Measurements from ENCODE around the gene ALDH1L1. TPM values are rescaled to one million over a fixed set of nuclear protein-coding genes. Genes with fewer than 3 reads are reported as not detected.

ALDH1L1 gene
- total and polyA plus RNA-seq, 2 donors (not counting 1 experiment from before 2014, with no cell fraction given) = not detected

- no peak overlapping the region for H3K4me3 Mint-ChIP-seq
- no peak for ATAC-seq (ENCODE audit: low read depth)
- POLR2A ChIA-PET = no interaction called here
Measured at GRCh38 chr3:126111126-126111551, 69.2 kb downstream of the ALDH1L1 start.

GRCh38 chr3:126110431-126111125 lies 69.8 kb downstream of the ALDH1L1 start:
- H3K27ac Mint-ChIP-seq = no peak overlapping the region
- no peaks in the 10 kb centered on the region for H3K4me1 Mint-ChIP-seq
- POLR2A ChIA-PET = no interaction called here
- Histone ChIP-seq H3K36me3 (replicated peaks in 1 of 2; ENCODE audit: control extremely low read depth in 1 of 2, control insufficient read depth in 1 of 2, extremely low read depth in 1 of 2, insufficient read depth in 2 of 2, low read length in 1 of 2) (no peaks in the 10 kb centered on the region), H2AFZ (ENCODE audit: insufficient read depth, low read depth, low read length, poor library complexity, severe bottlenecking) (no peak overlapping the region), H3K9ac (ENCODE audit: low read length) (no peak overlapping the region), H3K27ac (ENCODE audit: low read length in 2 of 2) (no peak overlapping the region), H3K27me3 (replicated peaks in 1 of 4; ENCODE audit: control extremely low read depth in 1 of 4, control insufficient read depth in 3 of 4, insufficient read depth in 4 of 4, low read length in 3 of 4) (no peaks in the 10 kb centered on the region), H3K4me3 (ENCODE audit: control extremely low read depth in 1 of 5, extremely low read depth in 1 of 5, insufficient read depth in 1 of 5, low read depth in 2 of 5, low read length in 4 of 5) (no peak overlapping the region), H3K4me1 (ENCODE audit: control insufficient read depth in 2 of 2, insufficient read depth in 2 of 2, low read length in 2 of 2) (no peaks in the 10 kb centered on the region), H3K4me2 (replicated peaks; ENCODE audit: low read depth, low read length, poor library complexity, severe bottlenecking) (no peak overlapping the region), H3K79me2 (ENCODE audit: control insufficient read depth, insufficient read depth, low read length) (no peaks in the 10 kb centered on the region), H3K9me3 (ENCODE audit: control extremely low read depth in 1 of 3, control insufficient read depth in 2 of 3, insufficient read depth in 1 of 3, low read length in 2 of 3) (no peaks in the 10 kb centered on the region), H4K20me1 (ENCODE audit: control insufficient read depth, insufficient read depth, low read length, poor library complexity, severe bottlenecking) (no peaks in the 10 kb centered on the region)
- H3K9me3 Mint-ChIP-seq (ENCODE audit: insufficient read depth) = no peaks in the 10 kb centered on the region
- no peak for TF ChIP-seq EZH2 (IDR thresholded peaks at IDR 0.05; ENCODE audit: borderline replicate concordance, insufficient read depth, low read depth, low read length, poor library complexity, severe bottlenecking)
- TF ChIP-seq CTCF (IDR thresholded peaks at IDR 0.05) = no peak
- no peaks in the 10 kb centered on the region for H3K27me3 Mint-ChIP-seq
- intact Hi-C loops (cut with micrococcal nuclease) = no loop called here
- no peak overlapping the region for H3K4me3 Mint-ChIP-seq
- CTCF ChIA-PET = no interaction called here
- 94% methylated on average over 11 of the region's 12 CpGs for WGBS (ENCODE audit: insufficient coverage)
- ATAC-seq (ENCODE audit: low read depth) (no peak), DNase-seq (no peak)

More at GRCh38 chr3:126111126-126111551, 69.2 kb downstream of the ALDH1L1 start:
- Histone ChIP-seq H3K79me2 (ENCODE audit: control insufficient read depth, insufficient read depth, low read length) (no peaks in the 10 kb centered on the region), H3K9me3 (ENCODE audit: control extremely low read depth in 1 of 3, control insufficient read depth in 2 of 3, insufficient read depth in 1 of 3, low read length in 2 of 3) (no peaks in the 10 kb centered on the region), H3K27me3 (replicated peaks in 1 of 4; ENCODE audit: control extremely low read depth in 1 of 4, control insufficient read depth in 3 of 4, insufficient read depth in 4 of 4, low read length in 3 of 4) (no peaks in the 10 kb centered on the region), H3K36me3 (replicated peaks in 1 of 2; ENCODE audit: control extremely low read depth in 1 of 2, control insufficient read depth in 1 of 2, extremely low read depth in 1 of 2, insufficient read depth in 2 of 2, low read length in 1 of 2) (no peaks in the 10 kb centered on the region), H3K9ac (ENCODE audit: low read length) (no peak overlapping the region), H4K20me1 (ENCODE audit: control insufficient read depth, insufficient read depth, low read length, poor library complexity, severe bottlenecking) (no peaks in the 10 kb centered on the region), H3K4me2 (replicated peaks; ENCODE audit: low read depth, low read length, poor library complexity, severe bottlenecking) (no peak overlapping the region), H3K4me1 (ENCODE audit: control insufficient read depth in 2 of 2, insufficient read depth in 2 of 2, low read length in 2 of 2) (no peaks in the 10 kb centered on the region), H2AFZ (ENCODE audit: insufficient read depth, low read depth, low read length, poor library complexity, severe bottlenecking) (no peak overlapping the region), H3K27ac (ENCODE audit: low read length in 2 of 2) (no peak overlapping the region), H3K4me3 (ENCODE audit: control extremely low read depth in 1 of 5, extremely low read depth in 1 of 5, insufficient read depth in 1 of 5, low read depth in 2 of 5, low read length in 4 of 5) (no peak overlapping the region)
- DNase-seq = no peak
- no peak overlapping the region for H3K27ac Mint-ChIP-seq
- no peaks in the 10 kb centered on the region for H3K27me3 Mint-ChIP-seq
- no peak for TF ChIP-seq EZH2 (IDR thresholded peaks at IDR 0.05; ENCODE audit: borderline replicate concordance, insufficient read depth, low read depth, low read length, poor library complexity, severe bottlenecking)
- WGBS (ENCODE audit: insufficient coverage) = 92% methylated on average over 10 of the region's 10 CpGs
- no peaks in the 10 kb centered on the region for H3K4me1 Mint-ChIP-seq
- no peaks in the 10 kb centered on the region for H3K9me3 Mint-ChIP-seq (ENCODE audit: insufficient read depth)
- intact Hi-C loops (cut with micrococcal nuclease) = no loop called here
- CTCF ChIA-PET = no interaction called here
